Measurements from ENCODE around the gene CEACAM3. TPM values are rescaled to one million over a fixed set of nuclear protein-coding genes. Genes with fewer than 3 reads are reported as not detected.
"Not testable (repeated sequence)": the region's sequence is repeated elsewhere in the genome, so short reads cannot be mapped to it uniquely, and the experiment has no call there.

The CEACAM3 gene
- polyA plus RNA-seq, 2 of the 4 experiments (the other 2 are of a cell fraction), result not detected

- TF ChIP-seq, protein P1, sequence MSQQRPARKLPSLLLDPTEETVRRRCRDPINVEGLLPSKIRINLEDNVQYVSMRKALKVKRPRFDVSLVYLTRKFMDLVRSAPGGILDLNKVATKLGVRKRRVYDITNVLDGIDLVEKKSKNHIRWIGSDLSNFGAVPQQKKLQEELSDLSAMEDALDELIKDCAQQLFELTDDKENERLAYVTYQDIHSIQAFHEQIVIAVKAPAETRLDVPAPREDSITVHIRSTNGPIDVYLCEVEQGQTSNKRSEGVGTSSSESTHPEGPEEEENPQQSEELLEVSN (IDR thresholded peaks at IDR 0.05; ENCODE audit: borderline replicate concordance, low read depth), result no peak
- no peak for TF ChIP-seq NR3C1 (IDR thresholded peaks at IDR 0.05)
Measured at GRCh38 chr19:41748012-41748411, 48.4 kb upstream of the CEACAM3 start (continued).

DNA sequence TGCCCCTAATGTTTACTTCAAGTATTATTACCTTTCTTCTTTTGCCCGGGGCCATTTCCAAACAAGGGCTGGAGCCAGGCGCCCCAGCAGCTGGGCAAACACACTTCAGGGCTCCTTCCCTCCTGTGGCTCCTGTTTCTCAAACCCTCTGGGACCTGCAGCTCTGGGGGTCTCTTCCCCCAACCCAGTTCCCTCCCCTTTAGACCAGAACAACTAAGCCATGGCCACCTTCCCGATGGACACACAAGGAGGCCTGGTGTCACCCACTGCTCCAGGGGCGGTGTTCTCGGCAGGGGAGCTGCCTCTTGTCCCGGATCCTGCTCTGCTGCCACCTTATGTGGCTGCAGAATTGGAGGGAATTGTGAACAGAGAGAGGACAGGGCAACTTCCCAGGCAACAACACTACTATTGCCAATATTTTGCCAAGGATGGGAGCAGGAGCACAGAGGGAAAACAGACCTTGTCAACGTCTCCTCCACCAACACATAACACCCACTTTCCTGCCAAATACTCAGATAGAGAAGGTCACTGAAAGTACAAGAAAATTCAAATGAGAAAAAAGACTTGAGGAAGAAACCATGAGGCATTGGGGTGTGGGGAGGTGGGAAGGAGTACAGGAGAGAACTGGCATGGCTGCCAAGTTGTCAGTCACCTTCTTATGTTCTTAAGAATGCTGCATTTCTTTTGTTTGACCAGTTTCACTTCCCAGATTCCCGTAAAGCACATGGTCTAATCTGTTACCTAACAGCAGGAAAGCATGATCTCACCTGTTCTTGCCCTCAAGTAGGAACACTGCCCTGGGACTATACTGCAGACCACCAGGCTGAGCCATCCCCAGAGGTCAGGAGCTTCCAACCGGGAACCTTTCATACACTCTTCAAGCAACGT is 45.9 kb upstream of the CEACAM3 start:
- CTCF ChIA-PET, result interaction anchor here (0.6 to 16.6 kb wide), 17 partner anchors 8 to 436 kb away, joined by 4 to 474 read pairs (median 33); partner anchors contain the start of genes CEACAM3 and CEACAM7
- H3K27ac ChIP-seq; DNase-seq (ENCODE audit: low read depth in 1 of 2, low spot score in 1 of 2); FAIRE-seq; H3K9me3 ChIP-seq; H3K4me3 ChIP-seq; POLR2A ChIA-PET; H3K4me2 ChIP-seq; H3K4me1 ChIP-seq; ATAC-seq: not testable (repeated sequence)
- WGBS (ENCODE audit: missing lambda C conversion rate), result 17% methylated on average over 10 of the region's 10 CpGs

- ATAC-seq, result peak; percentile 31 to 85; a peak in 3 of 6 replicates
- peak; percentile 47 to 51 for TF ChIP-seq RAD21 (conservative IDR thresholded peaks at IDR 0.05 in 1 of 2, IDR thresholded peaks at IDR 0.05 in 1 of 2)
- TF ChIP-seq SMC3 (IDR thresholded peaks at IDR 0.05), result peak; percentile 80
- TF ChIP-seq, protein P2, sequence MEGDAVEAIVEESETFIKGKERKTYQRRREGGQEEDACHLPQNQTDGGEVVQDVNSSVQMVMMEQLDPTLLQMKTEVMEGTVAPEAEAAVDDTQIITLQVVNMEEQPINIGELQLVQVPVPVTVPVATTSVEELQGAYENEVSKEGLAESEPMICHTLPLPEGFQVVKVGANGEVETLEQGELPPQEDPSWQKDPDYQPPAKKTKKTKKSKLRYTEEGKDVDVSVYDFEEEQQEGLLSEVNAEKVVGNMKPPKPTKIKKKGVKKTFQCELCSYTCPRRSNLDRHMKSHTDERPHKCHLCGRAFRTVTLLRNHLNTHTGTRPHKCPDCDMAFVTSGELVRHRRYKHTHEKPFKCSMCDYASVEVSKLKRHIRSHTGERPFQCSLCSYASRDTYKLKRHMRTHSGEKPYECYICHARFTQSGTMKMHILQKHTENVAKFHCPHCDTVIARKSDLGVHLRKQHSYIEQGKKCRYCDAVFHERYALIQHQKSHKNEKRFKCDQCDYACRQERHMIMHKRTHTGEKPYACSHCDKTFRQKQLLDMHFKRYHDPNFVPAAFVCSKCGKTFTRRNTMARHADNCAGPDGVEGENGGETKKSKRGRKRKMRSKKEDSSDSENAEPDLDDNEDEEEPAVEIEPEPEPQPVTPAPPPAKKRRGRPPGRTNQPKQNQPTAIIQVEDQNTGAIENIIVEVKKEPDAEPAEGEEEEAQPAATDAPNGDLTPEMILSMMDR (IDR thresholded peaks at IDR 0.05), result peak; percentile 91
- no peak for TF ChIP-seq RCOR1 (IDR thresholded peaks at IDR 0.05; ENCODE audit: low read depth, low read length)
- CTCF ChIA-PET, result interaction anchor here (0.6 to 16.6 kb wide), 59 partner anchors 10 to 1806 kb away, joined by 3 to 474 read pairs (median 6); partner anchors contain the start of genes CEACAM3 and CEACAM7
- Histone ChIP-seq H3K27ac (no peak overlapping the region), H3K9me3 (no peaks in the 10 kb centered on the region), H3K4me2 (no peak overlapping the region), H3K4me3 (no peak overlapping the region), H3K4me1 (no peaks in the 10 kb centered on the region)
- FAIRE-seq, result peak; percentile 73
- WGBS (ENCODE audit: missing lambda C conversion rate), result 8% methylated on average over 12 of the region's 12 CpGs
- POLR2A ChIA-PET, result interaction anchor here (0.7 kb wide), 2 partner anchors 120 to 1309 kb away, joined by 3 read pairs; no protein-coding TSS in a partner anchor
- peak; percentile 65 to 74 for DNase-seq (ENCODE audit: low read depth in 1 of 2, low spot score in 1 of 2)
Measured at GRCh38 chr19:41753159-41753558, 43.2 kb upstream of the CEACAM3 start.

- FAIRE-seq (peak; percentile 100), DNase-seq (ENCODE audit: low read depth in 1 of 2, low spot score in 1 of 2) (peak; percentile 47 to 69), ATAC-seq (peak; percentile 61 to 91; a peak in 5 of 6 replicates)
- Histone ChIP-seq H3K27ac (no peak overlapping the region), H3K4me3 (no peak overlapping the region), H3K9me3 (no peaks in the 10 kb centered on the region), H3K4me1 (no peaks in the 10 kb centered on the region), H3K4me2 (no peak overlapping the region)
- POLR2A ChIA-PET, result interaction anchor here (0.7 kb wide), 1 partner anchor 1309 kb away, joined by 3 read pairs; no protein-coding TSS in a partner anchor
- CTCF ChIA-PET, result interaction anchor here (0.6 to 16.6 kb wide), 46 partner anchors 11 to 1807 kb away, joined by 3 to 474 read pairs (median 10); partner anchors contain the start of genes CEACAM3 and CEACAM7
- under 1% methylated on average over 4 of the region's 4 CpGs for WGBS (ENCODE audit: missing lambda C conversion rate)
- TF ChIP-seq NFE2L2 (conservative IDR thresholded peaks at IDR 0.05; ENCODE audit: low read length) (no peak), CHD4 (IDR thresholded peaks at IDR 0.05; ENCODE audit: borderline replicate concordance) (0 out of 2 replicates have a peak, but pooled peaks have one; percentile 8), RAD21 (conservative IDR thresholded peaks at IDR 0.05 in 1 of 2, IDR thresholded peaks at IDR 0.05 in 1 of 2) (peak; percentile 45 to 66), HOXB5 (CRISPR knock-in tag; IDR thresholded peaks at IDR 0.05) (no peak), CEBPB (IDR thresholded peaks at IDR 0.05) (no peak), FOSB (CRISPR knock-in tag; IDR thresholded peaks at IDR 0.05) (no peak), CBX8 (IDR thresholded peaks at IDR 0.05) (no peak), RARB (CRISPR knock-in tag; IDR thresholded peaks at IDR 0.05) (no peak), FOXS1 (CRISPR knock-in tag; IDR thresholded peaks at IDR 0.05) (no peak), SMC3 (IDR thresholded peaks at IDR 0.05) (peak; percentile 31; the same call in 1 of the 3 replicates), NPAS2 (CRISPR knock-in tag; IDR thresholded peaks at IDR 0.05; ENCODE audit: borderline replicate concordance) (no peak)
- TF ChIP-seq, protein P2 (IDR thresholded peaks at IDR 0.05), result peak; percentile 87
- TF ChIP-seq, protein P3, sequence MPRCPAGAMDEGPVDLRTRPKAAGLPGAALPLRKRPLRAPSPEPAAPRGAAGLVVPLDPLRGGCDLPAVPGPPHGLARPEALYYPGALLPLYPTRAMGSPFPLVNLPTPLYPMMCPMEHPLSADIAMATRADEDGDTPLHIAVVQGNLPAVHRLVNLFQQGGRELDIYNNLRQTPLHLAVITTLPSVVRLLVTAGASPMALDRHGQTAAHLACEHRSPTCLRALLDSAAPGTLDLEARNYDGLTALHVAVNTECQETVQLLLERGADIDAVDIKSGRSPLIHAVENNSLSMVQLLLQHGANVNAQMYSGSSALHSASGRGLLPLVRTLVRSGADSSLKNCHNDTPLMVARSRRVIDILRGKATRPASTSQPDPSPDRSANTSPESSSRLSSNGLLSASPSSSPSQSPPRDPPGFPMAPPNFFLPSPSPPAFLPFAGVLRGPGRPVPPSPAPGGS (IDR thresholded peaks at IDR 0.05), result no peak
- TF ChIP-seq, protein P4, sequence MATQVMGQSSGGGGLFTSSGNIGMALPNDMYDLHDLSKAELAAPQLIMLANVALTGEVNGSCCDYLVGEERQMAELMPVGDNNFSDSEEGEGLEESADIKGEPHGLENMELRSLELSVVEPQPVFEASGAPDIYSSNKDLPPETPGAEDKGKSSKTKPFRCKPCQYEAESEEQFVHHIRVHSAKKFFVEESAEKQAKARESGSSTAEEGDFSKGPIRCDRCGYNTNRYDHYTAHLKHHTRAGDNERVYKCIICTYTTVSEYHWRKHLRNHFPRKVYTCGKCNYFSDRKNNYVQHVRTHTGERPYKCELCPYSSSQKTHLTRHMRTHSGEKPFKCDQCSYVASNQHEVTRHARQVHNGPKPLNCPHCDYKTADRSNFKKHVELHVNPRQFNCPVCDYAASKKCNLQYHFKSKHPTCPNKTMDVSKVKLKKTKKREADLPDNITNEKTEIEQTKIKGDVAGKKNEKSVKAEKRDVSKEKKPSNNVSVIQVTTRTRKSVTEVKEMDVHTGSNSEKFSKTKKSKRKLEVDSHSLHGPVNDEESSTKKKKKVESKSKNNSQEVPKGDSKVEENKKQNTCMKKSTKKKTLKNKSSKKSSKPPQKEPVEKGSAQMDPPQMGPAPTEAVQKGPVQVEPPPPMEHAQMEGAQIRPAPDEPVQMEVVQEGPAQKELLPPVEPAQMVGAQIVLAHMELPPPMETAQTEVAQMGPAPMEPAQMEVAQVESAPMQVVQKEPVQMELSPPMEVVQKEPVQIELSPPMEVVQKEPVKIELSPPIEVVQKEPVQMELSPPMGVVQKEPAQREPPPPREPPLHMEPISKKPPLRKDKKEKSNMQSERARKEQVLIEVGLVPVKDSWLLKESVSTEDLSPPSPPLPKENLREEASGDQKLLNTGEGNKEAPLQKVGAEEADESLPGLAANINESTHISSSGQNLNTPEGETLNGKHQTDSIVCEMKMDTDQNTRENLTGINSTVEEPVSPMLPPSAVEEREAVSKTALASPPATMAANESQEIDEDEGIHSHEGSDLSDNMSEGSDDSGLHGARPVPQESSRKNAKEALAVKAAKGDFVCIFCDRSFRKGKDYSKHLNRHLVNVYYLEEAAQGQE (IDR thresholded peaks at IDR 0.05), result no peak
Measured at GRCh38 chr19:41753936-41754529, 42.4 kb upstream of the CEACAM3 start.

All from A549 (cell line).